Measurements from ENCODE around the gene FAM149B1. TPM values are rescaled to one million over a fixed set of nuclear protein-coding genes. Genes with fewer than 3 reads are reported as not detected.
A peak's percentile ranks its signal among the peaks of the same experiment; 100 is the strongest.
"Not testable (repeated sequence)": the region's sequence is repeated elsewhere in the genome, so short reads cannot be mapped to it uniquely, and the experiment has no call there.

FAM149B1 gene
- total RNA-seq, 4 donors from 2014 or later, result 11.0 to 37.4 (median 19.0) TPM

DNA sequence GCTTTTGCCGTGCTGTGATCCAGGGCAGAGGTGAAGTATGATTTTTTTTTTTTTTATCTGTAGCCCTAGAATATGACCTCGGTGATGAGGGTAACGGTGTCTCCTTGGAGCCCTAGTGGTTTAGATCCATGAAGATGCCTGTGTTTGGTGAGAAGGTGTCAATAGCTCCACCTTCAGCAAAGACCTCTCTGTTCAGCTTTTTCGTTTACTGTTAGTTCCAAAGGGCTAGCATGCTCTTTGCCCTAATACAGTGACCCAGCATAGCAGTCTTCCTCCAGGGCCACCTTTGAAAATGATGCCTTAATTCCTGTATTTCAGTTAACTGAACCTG is 85.3 kb downstream of the FAM149B1 start:
- TF ChIP-seq, protein P1, sequence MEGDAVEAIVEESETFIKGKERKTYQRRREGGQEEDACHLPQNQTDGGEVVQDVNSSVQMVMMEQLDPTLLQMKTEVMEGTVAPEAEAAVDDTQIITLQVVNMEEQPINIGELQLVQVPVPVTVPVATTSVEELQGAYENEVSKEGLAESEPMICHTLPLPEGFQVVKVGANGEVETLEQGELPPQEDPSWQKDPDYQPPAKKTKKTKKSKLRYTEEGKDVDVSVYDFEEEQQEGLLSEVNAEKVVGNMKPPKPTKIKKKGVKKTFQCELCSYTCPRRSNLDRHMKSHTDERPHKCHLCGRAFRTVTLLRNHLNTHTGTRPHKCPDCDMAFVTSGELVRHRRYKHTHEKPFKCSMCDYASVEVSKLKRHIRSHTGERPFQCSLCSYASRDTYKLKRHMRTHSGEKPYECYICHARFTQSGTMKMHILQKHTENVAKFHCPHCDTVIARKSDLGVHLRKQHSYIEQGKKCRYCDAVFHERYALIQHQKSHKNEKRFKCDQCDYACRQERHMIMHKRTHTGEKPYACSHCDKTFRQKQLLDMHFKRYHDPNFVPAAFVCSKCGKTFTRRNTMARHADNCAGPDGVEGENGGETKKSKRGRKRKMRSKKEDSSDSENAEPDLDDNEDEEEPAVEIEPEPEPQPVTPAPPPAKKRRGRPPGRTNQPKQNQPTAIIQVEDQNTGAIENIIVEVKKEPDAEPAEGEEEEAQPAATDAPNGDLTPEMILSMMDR (IDR thresholded peaks at IDR 0.05), result no peak
- no peak for TF ChIP-seq POLR2A (IDR thresholded peaks at IDR 0.05)
- Histone ChIP-seq H3K4me1 (no peaks in the 10 kb centered on the region), H3K27me3 (no peaks in the 10 kb centered on the region), H3K4me3 (peak overlapping the region; percentile 85 to 93), H3K27ac (peak overlapping the region; percentile 77 to 94), H3K9me3 (no peaks in the 10 kb centered on the region), H3K36me3 (no peaks in the 10 kb centered on the region)
- intact Hi-C loops (cut with DNase I; ENCODE audit: low total_unique reads), result no loop called here
- no peak for DNase-seq

DNA sequence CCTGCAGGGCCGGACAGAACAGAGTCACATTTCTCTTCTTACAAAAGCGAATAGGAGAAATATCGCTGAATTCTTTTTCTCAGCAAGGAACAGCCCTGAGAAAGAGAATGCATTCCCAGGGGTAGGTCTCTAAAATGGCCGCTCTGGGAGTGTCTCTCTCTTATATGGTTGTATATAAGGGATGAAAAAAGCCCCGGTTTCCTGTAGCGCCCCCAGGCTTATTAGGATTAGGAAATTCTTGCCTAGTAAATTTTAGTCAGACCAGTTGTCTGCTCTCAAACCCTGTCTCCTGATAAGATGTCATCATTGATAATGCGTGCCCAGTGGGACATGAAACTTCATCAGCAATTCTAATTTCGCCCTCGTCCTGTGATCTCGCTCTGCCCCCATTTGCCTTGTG is 90.7 kb downstream of the FAM149B1 start:
- H3K9me3 ChIP-seq; H3K27ac ChIP-seq; DNase-seq; H3K27me3 ChIP-seq; H3K4me1 ChIP-seq; H3K36me3 ChIP-seq; intact Hi-C loops (cut with DNase I; ENCODE audit: low total_unique reads); H3K4me3 ChIP-seq: not testable (repeated sequence)

DNA sequence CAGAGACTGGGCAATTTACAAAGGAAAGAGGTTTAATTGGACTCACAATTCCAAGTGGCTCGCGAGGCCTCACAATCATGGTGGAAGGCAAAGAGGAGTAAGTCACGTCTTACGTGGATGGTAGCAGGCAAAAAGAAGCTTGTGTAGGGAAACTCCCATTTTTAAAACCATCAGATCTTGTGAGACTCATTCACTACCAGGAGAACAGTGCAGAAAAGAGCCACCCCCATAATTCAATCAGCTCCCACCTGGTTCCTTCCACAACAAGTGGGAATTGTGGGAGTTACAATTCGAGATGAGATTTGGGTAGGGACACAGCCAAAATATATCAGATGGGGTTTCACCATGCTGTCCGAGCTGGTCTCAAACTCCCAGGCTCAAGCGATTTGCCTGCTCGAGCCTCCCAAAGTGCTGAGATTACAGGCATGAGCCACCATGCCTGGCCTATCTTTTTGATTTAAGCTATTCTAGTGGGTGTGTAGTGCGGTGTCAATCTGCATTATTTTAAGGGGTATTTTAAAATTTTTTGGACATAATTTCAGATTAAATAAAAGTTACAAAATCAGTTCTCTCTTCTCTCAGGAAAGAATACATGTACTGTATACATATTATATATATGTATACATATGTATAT is 93.6 kb downstream of the FAM149B1 start:
- intact Hi-C loops (cut with DNase I; ENCODE audit: low total_unique reads), result no loop called here
- H3K9me3 ChIP-seq, result no peaks in the 10 kb centered on the region
- no peaks in the 10 kb centered on the region for H3K36me3 ChIP-seq
- TF ChIP-seq, protein P1 (IDR thresholded peaks at IDR 0.05), result no peak
- TF ChIP-seq POLR2A (IDR thresholded peaks at IDR 0.05), result no peak
- H3K4me1 ChIP-seq, result no peaks in the 10 kb centered on the region
- H3K27me3 ChIP-seq, result no peaks in the 10 kb centered on the region
- no peak overlapping the region for H3K27ac ChIP-seq
- DNase-seq, result no peak
- no peak overlapping the region for H3K4me3 ChIP-seq

DNA sequence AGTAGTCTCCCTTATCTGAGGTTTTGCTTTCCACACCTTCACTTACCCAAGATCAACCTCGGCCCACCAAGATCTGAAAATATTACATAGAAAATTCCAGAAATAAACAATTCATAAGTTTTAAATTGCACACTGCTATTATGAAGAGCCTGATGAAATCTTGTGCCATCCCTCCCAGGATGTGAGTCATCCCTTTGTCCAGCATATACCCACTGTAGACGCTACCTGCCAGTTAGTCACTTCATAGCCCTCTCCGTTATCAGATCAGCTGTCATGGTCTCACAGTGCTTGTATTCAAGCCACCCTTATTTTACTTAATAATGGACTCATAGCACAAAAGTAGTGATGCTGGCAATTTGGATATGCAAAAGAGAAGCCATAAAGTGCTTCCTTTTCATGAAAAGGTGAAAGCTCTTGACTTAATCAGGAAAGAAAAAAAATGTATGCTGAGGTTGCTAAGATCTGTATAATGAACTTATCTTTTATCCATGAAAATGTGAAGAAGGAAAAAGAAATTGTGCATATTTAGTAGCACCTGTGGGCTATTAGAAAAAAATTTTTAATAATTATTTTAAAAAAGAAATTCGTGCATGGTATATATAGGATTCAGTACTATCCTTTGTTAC is 94.3 kb downstream of the FAM149B1 start:
- no peak overlapping the region for H3K4me3 ChIP-seq
- H3K4me1 ChIP-seq, result no peaks in the 10 kb centered on the region
- H3K36me3 ChIP-seq, result no peaks in the 10 kb centered on the region
- no peaks in the 10 kb centered on the region for H3K27me3 ChIP-seq
- no peaks in the 10 kb centered on the region for H3K9me3 ChIP-seq
- no peak overlapping the region for H3K27ac ChIP-seq
- intact Hi-C loops (cut with DNase I; ENCODE audit: low total_unique reads), result no loop called here
- TF ChIP-seq, protein P1 (IDR thresholded peaks at IDR 0.05), result no peak
- DNase-seq, result no peak

DNA sequence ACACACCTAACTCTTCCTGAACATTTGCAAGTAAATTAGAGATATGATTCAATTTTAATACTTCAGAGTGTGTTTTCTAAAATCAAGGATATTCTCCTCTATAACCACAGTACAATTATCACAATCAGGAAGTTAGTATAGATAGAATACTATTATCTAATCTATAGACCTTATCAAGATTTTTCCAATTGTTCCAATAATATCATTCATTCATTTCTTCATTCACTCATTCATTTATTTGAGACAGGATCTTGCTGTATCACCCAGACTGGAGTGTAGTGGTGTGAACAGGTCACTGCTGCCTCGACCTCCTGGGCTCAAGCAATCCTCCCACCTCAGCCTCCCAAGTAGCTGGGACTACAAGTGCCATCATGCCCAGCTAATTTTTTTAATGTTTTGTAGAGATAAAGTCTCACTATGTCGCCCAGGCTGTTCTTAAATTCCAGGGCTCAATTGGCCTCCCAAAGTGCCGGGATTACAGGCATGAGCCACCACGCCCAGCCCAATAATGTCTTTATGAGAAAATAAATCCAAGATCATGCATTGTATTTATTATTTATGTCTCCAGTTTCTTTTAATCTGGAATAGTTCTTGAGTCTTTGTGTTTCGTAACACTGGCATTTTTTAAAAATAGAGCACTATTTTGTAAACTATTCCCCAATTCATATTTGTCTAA is 95.1 kb downstream of the FAM149B1 start:
- intact Hi-C loops (cut with DNase I; ENCODE audit: low total_unique reads), result no loop called here
- Histone ChIP-seq H3K27ac (no peak overlapping the region), H3K9me3 (no peaks in the 10 kb centered on the region), H3K36me3 (no peaks in the 10 kb centered on the region), H3K4me3 (no peak overlapping the region), H3K4me1 (no peaks in the 10 kb centered on the region), H3K27me3 (no peaks in the 10 kb centered on the region)
- TF ChIP-seq POLR2A (IDR thresholded peaks at IDR 0.05), result no peak
- TF ChIP-seq, protein P1 (IDR thresholded peaks at IDR 0.05), result no peak
- no peak for DNase-seq

Data from uterus (tissue), 4 donors.